ENCODE measurements around the gene TNNI2.
"Not testable (repeated sequence)": the region's sequence is repeated elsewhere in the genome, so short reads cannot be mapped to it uniquely, and the experiment has no call there.

The TNNI2 gene

GRCh38 chr11:1880746-1881441 lies 42.1 kb downstream of the TNNI2 start:
- TF ChIP-seq CTCF (conservative IDR thresholded peaks at IDR 0.05; ENCODE audit: low read length) = no peak
- DNase-seq (ENCODE audit: low read depth) = no peak
- H3K4me3 ChIP-seq (ENCODE audit: low read length) = no peak overlapping the region

- DNase-seq (ENCODE audit: low read depth) = no peak
- no peak for TF ChIP-seq CTCF (conservative IDR thresholded peaks at IDR 0.05; ENCODE audit: low read length)
- no peak overlapping the region for H3K4me3 ChIP-seq (ENCODE audit: low read length)
Measured at GRCh38 chr11:1881442-1882264, 42.9 kb downstream of the TNNI2 start.

GRCh38 chr11:1882265-1883238 lies 43.8 kb downstream of the TNNI2 start:
- peak; percentile 49 for DNase-seq (ENCODE audit: low read depth)
- no peak overlapping the region for H3K4me3 ChIP-seq (ENCODE audit: low read length)
- TF ChIP-seq CTCF (conservative IDR thresholded peaks at IDR 0.05; ENCODE audit: low read length) = peak; percentile 71

GRCh38 chr11:1883346-1884302 lies 44.8 kb downstream of the TNNI2 start:
- no peak overlapping the region for H3K4me3 ChIP-seq (ENCODE audit: low read length)
- no peak for TF ChIP-seq CTCF (conservative IDR thresholded peaks at IDR 0.05; ENCODE audit: low read length)
- no peak for DNase-seq (ENCODE audit: low read depth)

- TF ChIP-seq CTCF (conservative IDR thresholded peaks at IDR 0.05; ENCODE audit: low read length) = no peak
- no peak overlapping the region for H3K4me3 ChIP-seq (ENCODE audit: low read length)
- no peak for DNase-seq (ENCODE audit: low read depth)
Measured at GRCh38 chr11:1884303-1884700, 45.5 kb downstream of the TNNI2 start.

- not testable (repeated sequence) for H3K4me3 ChIP-seq (ENCODE audit: low read length); DNase-seq (ENCODE audit: low read depth)
Measured at GRCh38 chr11:1886551-1886950, 47.8 kb downstream of the TNNI2 start.

Measured in AG10803 (cell line).